ENCODE measurements around the gene ZNF837.
A peak's percentile ranks its signal among the peaks of the same experiment; 100 is the strongest.
"Not testable (repeated sequence)": the region's sequence is repeated elsewhere in the genome, so short reads cannot be mapped to it uniquely, and the experiment has no call there.

ZNF837 gene

DNA sequence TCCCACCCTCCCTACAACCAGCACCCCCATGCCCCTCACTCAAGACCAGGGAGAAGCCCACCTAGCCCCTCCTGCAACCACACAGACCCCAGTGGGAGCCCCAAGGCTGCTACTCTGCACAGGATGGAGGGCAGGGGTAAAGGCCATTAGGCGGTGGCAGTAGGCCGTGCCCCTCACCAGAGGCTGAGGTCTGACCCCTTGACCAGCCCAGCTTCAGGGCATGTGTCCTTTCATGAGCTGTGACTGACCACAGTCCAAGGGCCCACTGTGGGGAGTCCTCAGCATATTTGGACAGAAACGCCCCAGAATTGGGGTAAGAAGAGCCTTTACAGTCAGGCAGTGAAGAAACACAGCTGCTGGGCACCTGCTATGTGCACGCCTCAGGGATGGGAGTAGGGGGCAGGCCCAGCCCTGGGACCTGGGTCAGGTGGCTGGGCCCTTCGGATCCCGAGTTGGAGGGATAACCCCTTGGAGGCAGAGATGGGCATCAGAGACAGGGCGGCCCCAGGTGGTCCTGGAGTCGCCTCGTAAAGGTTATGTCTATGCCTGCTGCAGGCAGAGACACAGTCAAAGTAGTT, 4.6 kb upstream of the ZNF837 start:
- Histone ChIP-seq H3K27ac (ENCODE audit: insufficient read depth, low read depth, low read length, poor library complexity, severe bottlenecking) (no peak overlapping the region), H3K4me3 (ENCODE audit: insufficient read depth, low read depth, low read length) (peak overlapping the region; percentile 96)
- WGBS, 2 experiments: 88 to 91% methylated on average over 9 of the region's 9 CpGs

DNA sequence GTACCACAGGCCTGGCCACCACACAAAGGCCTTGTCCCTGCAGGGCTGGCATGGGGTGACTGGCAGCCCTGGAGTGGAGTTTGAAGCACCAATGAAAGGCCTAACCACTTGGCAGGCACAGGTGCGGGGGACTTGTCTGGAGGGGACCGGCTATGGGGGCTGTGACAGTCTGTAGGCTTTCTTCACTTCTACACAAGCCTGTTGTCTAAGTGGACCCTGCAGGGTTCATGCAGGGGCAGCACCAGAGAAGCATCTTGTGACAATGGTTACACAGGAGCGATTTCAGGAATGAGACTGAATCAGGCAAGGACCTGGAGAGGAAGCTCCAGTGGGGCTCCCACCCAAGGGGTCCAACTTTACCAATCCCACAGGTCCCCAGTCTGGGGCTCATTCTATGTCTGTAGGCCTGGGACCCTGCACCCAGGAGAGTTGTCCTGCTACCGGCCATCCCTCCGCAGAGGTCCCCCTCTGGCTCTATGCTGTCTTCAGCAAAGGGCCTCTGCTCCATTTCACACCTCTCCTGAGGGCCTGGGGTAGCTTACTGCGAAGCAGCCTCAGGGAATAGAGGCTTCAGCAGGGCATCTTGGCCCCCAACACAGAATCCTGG, 2.3 kb upstream of the ZNF837 start:
- 94% methylated on average over 6 of the region's 6 CpGs for WGBS, 2 experiments

More for the DNA sequence above, 4.6 kb upstream of the ZNF837 start:
- peaks cover 9% of the 10 kb centered on the region for H3K36me3 ChIP-seq (ENCODE audit: control insufficient read depth, insufficient read depth, low read length)
- peaks cover 25% of the 10 kb centered on the region for H3K4me1 ChIP-seq (ENCODE audit: control insufficient read depth, insufficient read depth, low read length)
- no peaks in the 10 kb centered on the region for H3K9me3 ChIP-seq (ENCODE audit: control insufficient read depth, low read length)
- H3K27me3 ChIP-seq (ENCODE audit: control insufficient read depth, insufficient read depth, low read length, poor library complexity, severe bottlenecking): no peaks in the 10 kb centered on the region

DNA sequence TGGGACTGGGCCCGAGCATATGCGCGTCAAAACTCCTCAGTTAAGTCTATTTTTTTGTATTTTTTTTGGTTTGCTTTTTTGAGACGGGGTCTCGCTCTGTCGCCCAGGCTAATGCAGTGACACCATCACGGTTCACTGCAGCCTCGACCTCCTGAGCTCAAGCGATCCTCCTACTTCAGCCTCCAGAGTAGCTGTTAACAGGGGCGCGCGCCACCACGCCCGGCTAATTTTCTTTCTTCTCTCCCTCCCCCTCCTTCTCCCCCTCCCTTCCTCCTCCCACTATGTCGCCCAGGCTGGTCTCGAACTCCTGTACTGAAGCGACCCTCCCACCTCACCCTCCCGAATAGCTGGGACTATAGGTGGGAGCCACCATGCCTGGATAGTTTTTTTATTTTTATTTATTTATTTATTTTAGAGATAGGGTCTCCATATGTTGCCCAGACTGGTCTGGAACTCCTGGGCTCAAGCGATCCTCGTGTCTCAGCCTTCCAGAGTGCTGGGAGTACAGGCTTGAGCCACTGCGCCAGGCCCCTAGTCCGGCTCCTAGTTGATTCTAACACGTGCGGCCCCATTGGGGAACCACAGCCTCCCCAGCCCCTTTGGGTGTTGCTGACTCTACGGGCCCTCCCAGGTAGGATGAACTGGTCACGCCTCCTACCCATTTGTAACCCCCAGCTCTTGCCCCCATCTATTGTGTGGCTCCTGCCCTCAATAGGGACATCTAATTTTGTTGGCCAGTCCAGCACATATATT, 806 bp upstream of the ZNF837 start:
- Histone ChIP-seq H3K36me3 (ENCODE audit: control insufficient read depth, insufficient read depth, low read length) (no peaks in the 10 kb centered on the region), H3K27ac (ENCODE audit: insufficient read depth, low read depth, low read length, poor library complexity, severe bottlenecking) (no peak overlapping the region), H3K9me3 (ENCODE audit: control insufficient read depth, low read length) (no peaks in the 10 kb centered on the region), H3K4me3 (ENCODE audit: insufficient read depth, low read depth, low read length) (peak overlapping the region; percentile 67), H3K27me3 (ENCODE audit: control insufficient read depth, insufficient read depth, low read length, poor library complexity, severe bottlenecking) (no peaks in the 10 kb centered on the region), H3K4me1 (ENCODE audit: control insufficient read depth, insufficient read depth, low read length) (peaks cover 19% of the 10 kb centered on the region)
- 44 to 49% methylated on average over 22 to 25 of the region's 26 CpGs for WGBS, 2 experiments

More for the DNA sequence above, 2.3 kb upstream of the ZNF837 start:
- Histone ChIP-seq H3K27ac (ENCODE audit: insufficient read depth, low read depth, low read length, poor library complexity, severe bottlenecking) (no peak overlapping the region), H3K9me3 (ENCODE audit: control insufficient read depth, low read length) (no peaks in the 10 kb centered on the region), H3K36me3 (ENCODE audit: control insufficient read depth, insufficient read depth, low read length) (no peaks in the 10 kb centered on the region), H3K4me3 (ENCODE audit: insufficient read depth, low read depth, low read length) (no peak overlapping the region), H3K27me3 (ENCODE audit: control insufficient read depth, insufficient read depth, low read length, poor library complexity, severe bottlenecking) (no peaks in the 10 kb centered on the region), H3K4me1 (ENCODE audit: control insufficient read depth, insufficient read depth, low read length) (peaks cover 24% of the 10 kb centered on the region)

DNA sequence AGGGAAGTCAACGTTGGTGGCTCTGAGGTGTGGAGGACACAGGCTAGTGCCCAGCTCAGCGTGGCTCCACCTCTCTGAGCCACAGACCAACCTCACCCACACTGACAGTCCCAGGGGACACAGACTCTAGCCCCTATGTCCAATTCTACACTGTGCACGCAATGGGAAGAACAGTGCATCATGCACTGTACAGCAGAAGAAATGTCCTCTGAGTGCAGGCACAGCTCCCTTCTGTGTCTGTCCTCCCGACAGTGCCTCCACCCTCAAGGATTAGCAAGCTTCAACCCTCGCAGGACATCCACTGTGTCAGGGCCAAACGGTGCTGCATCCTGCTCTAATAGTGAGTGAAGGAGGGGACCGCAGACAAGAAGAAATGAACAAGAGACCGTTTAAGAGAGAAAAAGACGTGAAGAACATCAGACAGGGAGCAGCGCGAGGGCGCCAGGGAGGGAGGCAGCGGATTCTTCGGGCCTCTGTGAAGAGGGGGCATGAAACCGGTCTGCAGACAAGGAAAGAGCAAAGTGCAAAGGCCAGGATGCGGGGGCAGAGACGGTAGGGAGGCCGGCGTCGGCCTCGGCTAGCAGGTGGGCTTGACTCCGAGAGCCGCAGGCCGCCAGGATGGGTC, 681 bp downstream of the ZNF837 start:
- 11 to 13% methylated on average over 24 of the region's 24 CpGs for WGBS, 2 experiments
- Histone ChIP-seq H3K4me1 (ENCODE audit: control insufficient read depth, insufficient read depth, low read length) (peaks cover 11% of the 10 kb centered on the region), H3K4me3 (ENCODE audit: insufficient read depth, low read depth, low read length) (peak overlapping the region; percentile 67), H3K36me3 (ENCODE audit: control insufficient read depth, insufficient read depth, low read length) (no peaks in the 10 kb centered on the region), H3K9me3 (ENCODE audit: control insufficient read depth, low read length) (no peaks in the 10 kb centered on the region), H3K27ac (ENCODE audit: insufficient read depth, low read depth, low read length, poor library complexity, severe bottlenecking) (peak overlapping the region; percentile 0), H3K27me3 (ENCODE audit: control insufficient read depth, insufficient read depth, low read length, poor library complexity, severe bottlenecking) (no peaks in the 10 kb centered on the region)

DNA sequence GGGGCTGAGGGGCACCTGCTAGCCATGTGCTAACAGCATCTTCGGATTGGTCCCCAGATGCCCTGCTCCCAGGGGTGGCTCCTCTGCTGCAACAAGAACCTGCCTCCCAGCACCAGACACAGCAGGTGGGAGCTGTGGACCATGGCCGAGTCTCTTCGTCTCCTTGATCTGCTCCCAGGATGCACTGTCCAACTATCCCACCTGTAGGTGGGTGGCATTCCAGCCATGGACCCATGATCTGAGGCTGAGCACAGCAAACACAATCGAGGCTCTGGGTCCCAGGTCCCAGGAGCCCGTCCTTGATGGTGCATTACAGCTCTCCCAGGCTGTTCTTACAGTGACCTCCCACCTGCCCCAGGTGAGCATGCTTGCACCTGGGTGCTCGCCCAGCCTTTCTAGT, 1.6 kb downstream of the ZNF837 start:
- no peaks in the 10 kb centered on the region for H3K36me3 ChIP-seq (ENCODE audit: control insufficient read depth, insufficient read depth, low read length)
- no peak overlapping the region for H3K4me3 ChIP-seq (ENCODE audit: insufficient read depth, low read depth, low read length)
- H3K4me1 ChIP-seq (ENCODE audit: control insufficient read depth, insufficient read depth, low read length): peaks cover 11% of the 10 kb centered on the region
- no peaks in the 10 kb centered on the region for H3K9me3 ChIP-seq (ENCODE audit: control insufficient read depth, low read length)
- no peaks in the 10 kb centered on the region for H3K27me3 ChIP-seq (ENCODE audit: control insufficient read depth, insufficient read depth, low read length, poor library complexity, severe bottlenecking)
- 92% methylated on average over 6 of the region's 6 CpGs for WGBS, 2 experiments
- H3K27ac ChIP-seq (ENCODE audit: insufficient read depth, low read depth, low read length, poor library complexity, severe bottlenecking): no peak overlapping the region

DNA sequence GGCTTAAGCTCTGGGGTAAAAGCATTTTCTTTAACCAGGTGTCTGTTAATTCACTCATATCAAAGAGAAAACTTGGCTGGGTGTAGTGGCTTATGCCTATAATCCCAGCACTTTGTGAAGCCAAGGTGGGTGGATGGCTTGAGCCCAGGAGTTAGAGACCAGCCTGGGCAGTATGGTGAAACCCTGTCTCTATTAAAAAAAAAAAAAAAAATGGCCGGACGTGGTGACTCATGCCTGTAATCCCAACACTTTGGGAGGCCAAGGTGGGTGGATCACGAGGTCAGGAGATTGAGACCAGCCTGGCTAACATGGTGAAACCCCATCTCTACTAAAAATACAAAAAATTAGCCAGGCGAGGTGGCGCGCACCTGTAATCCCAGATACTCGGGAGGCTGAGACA, 4.1 kb downstream of the ZNF837 start:
- H3K9me3 ChIP-seq (ENCODE audit: control insufficient read depth, low read length); H3K4me3 ChIP-seq (ENCODE audit: insufficient read depth, low read depth, low read length); H3K27ac ChIP-seq (ENCODE audit: insufficient read depth, low read depth, low read length, poor library complexity, severe bottlenecking); H3K27me3 ChIP-seq (ENCODE audit: control insufficient read depth, insufficient read depth, low read length, poor library complexity, severe bottlenecking); H3K36me3 ChIP-seq (ENCODE audit: control insufficient read depth, insufficient read depth, low read length): not testable (repeated sequence)
- H3K4me1 ChIP-seq (ENCODE audit: control insufficient read depth, insufficient read depth, low read length): peaks cover 10% of the 10 kb centered on the region
- WGBS, 2 experiments: 78 to 90% methylated on average over 7 of the region's 7 CpGs

DNA sequence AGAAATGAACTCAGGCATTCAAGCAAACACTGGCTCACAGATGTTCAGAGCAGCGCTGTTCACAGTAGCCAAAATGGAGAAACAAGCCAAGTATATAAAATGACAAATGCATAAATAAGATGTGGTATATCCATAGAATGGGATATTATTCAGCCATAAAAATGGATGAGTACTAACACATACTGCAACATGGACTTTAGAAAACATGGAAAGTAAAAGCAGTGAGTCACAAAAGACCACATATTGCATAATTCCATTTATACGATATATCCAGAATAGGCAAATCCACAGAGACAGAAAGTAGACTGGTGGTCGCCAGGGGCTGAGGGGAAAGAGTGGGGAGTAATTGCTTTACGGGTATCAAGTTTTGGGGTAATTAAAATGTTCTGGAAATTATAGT, 6.6 kb downstream of the ZNF837 start:
- Histone ChIP-seq H3K4me3 (ENCODE audit: insufficient read depth, low read depth, low read length) (no peak overlapping the region), H3K27ac (ENCODE audit: insufficient read depth, low read depth, low read length, poor library complexity, severe bottlenecking) (no peak overlapping the region), H3K36me3 (ENCODE audit: control insufficient read depth, insufficient read depth, low read length) (no peaks in the 10 kb centered on the region), H3K4me1 (ENCODE audit: control insufficient read depth, insufficient read depth, low read length) (no peaks in the 10 kb centered on the region), H3K9me3 (ENCODE audit: control insufficient read depth, low read length) (no peaks in the 10 kb centered on the region), H3K27me3 (ENCODE audit: control insufficient read depth, insufficient read depth, low read length, poor library complexity, severe bottlenecking) (no peaks in the 10 kb centered on the region)
- 96 to 98% methylated on average over 3 to 4 of the region's 4 CpGs for WGBS, 2 experiments

DNA sequence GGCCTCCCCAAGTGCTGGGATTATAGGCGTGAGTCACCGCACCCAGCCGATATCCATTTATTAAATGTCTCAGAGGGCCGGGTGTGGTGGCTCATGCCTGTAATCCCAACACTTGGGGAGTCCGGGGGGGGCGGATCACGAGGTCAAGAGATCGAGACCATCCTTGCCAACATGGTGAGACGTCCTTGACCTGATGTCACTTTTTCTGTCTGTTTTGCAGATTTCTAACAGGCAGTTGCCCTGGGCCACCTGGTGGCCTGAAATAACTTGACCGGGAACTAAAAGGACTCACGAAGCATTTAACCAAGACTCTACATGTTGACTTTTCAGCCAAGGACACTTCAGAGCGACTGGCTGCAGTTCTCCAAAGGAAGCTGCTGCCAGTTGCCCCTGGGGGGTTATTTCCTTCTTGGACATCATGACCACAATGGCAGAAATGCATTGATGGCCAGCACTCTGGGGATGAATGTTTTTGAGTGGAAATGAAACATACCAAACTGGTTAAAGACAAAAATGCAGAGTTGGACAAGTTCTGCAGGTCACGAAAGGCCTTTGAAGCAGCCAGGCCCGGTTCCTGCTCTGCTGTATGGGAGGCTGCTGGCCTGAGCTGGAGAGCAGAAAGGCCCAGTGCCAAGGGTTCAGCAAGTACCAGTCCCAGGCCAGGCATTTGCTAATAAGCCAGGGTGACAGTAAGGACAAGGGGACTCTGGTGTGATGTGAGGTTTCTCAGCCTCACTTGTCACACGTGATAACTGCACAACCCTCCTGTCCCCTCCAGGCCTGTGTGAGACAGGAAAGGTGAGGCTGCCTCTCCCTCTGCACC, 8.3 kb downstream of the ZNF837 start:
- H3K27me3 ChIP-seq (ENCODE audit: control insufficient read depth, insufficient read depth, low read length, poor library complexity, severe bottlenecking): no peaks in the 10 kb centered on the region
- no peaks in the 10 kb centered on the region for H3K9me3 ChIP-seq (ENCODE audit: control insufficient read depth, low read length)
- H3K4me1 ChIP-seq (ENCODE audit: control insufficient read depth, insufficient read depth, low read length): no peaks in the 10 kb centered on the region
- H3K4me3 ChIP-seq (ENCODE audit: insufficient read depth, low read depth, low read length): no peak overlapping the region
- no peak overlapping the region for H3K27ac ChIP-seq (ENCODE audit: insufficient read depth, low read depth, low read length, poor library complexity, severe bottlenecking)
- 79 to 80% methylated on average over 15 of the region's 15 CpGs for WGBS, 2 experiments
- H3K36me3 ChIP-seq (ENCODE audit: control insufficient read depth, insufficient read depth, low read length): no peaks in the 10 kb centered on the region

DNA sequence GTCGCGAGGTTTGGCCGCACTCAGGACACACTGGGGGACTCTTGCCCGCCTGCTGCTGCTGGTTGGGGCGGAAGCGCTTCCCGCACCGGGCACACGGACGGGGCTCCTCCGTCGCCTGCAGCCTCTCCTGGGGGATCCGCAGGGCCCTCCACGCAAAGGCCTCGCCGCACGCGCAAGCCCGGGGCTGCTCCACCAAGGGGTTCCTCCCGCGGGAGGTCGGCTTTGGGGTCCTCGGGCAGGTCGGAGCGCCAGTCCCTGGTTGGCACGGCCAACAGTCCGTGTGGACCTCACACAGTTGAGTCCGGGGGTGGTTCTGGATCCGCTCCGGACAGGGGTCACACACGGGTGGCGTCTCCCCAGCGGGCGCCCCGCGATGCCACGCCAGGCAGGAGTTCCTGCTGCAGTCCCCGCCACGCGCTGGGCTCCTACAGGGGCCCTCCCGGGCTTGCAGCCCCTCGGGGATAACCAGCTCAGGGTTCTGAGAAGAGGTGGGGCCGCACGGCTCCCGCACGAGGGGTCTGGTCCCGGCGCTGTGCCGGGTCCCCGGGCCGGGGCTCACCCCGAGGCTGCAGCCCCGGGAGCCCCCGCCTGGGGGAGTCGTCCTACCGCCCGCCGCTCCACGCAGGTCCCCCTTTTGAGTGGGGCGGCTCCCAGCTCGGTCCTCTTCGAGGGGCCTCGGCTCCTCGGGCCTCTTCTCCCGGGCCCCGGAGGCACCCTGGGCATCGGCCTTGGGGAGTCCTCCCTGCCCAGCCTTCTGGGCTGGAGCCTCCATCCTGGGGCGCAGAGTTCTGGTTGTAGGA, 12.1 kb downstream of the ZNF837 start:
- no peaks in the 10 kb centered on the region for H3K27me3 ChIP-seq (ENCODE audit: control insufficient read depth, insufficient read depth, low read length, poor library complexity, severe bottlenecking)
- WGBS, 2 experiments: 96% methylated on average over 68 of the region's 68 CpGs
- no peak overlapping the region for H3K4me3 ChIP-seq (ENCODE audit: insufficient read depth, low read depth, low read length)
- H3K36me3 ChIP-seq (ENCODE audit: control insufficient read depth, insufficient read depth, low read length): no peaks in the 10 kb centered on the region
- no peaks in the 10 kb centered on the region for H3K4me1 ChIP-seq (ENCODE audit: control insufficient read depth, insufficient read depth, low read length)
- H3K27ac ChIP-seq (ENCODE audit: insufficient read depth, low read depth, low read length, poor library complexity, severe bottlenecking): no peak overlapping the region
- H3K9me3 ChIP-seq (ENCODE audit: control insufficient read depth, low read length): no peaks in the 10 kb centered on the region
